ENCODE data around the gene PTPN6. TPM values are rescaled to one million over a fixed set of nuclear protein-coding genes. Genes with fewer than 3 reads are reported as not detected.

Gene PTPN6
- total and polyA plus RNA-seq, 9 of the 15 experiments (the other 6 are each of a cell fraction or from before 2014, with no cell fraction given) = 1.5 to 5.1 (median 3.9) TPM

DNA sequence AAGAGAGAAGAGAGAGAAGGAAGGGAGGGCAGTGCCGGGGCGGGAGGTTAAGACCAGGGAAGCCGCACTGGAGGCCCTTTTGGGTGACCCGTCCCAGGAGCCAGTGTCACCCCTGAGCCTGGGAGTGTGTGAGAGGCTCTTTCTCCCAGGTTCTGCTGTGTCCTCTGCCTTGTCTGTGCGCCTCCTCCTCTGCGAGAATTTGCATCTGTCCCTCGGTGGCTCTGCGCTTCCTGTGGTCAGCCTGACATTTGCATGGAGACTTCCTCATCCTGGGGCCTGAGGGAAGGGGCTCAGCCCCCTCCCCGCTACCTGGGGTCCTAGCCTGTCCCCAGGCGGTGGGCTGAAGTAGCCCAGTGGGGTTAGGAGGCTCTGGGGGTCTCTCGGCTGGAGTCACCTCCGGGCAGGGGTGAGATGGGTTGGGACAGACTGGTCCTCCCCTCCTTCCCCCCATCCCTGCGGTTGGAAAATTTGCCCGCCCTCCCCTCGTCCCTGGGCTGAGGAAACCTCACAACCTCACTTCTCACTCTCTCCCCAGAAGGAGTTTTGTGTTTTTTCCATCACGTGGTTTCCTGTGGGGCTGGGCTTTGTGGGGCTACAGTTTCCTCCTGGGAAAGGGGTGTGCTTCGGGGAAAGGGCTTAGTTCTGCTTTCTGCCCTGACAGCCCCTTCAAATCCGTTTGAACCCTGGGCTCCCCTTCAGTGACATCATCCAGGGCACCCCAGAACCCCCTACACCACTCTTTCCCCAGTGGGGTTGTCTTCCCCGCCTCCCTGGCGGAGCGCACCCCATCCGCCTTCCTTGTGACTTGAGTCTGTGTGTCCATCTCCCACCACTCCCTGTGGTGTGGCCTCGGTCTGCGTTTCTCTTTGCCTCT, 2.5 kb downstream of the PTPN6 start (continued):
- peak; percentile 71 for TF ChIP-seq GABPA (tag; conservative IDR thresholded peaks at IDR 0.05; ENCODE audit: low read depth)
- TF ChIP-seq ZNF778 (CRISPR knock-in tag; IDR thresholded peaks at IDR 0.05) = no peak
- no peak for TF ChIP-seq NUFIP1 (IDR thresholded peaks at IDR 0.05; ENCODE audit: partially characterized antibody)
- TF ChIP-seq, protein P1, sequence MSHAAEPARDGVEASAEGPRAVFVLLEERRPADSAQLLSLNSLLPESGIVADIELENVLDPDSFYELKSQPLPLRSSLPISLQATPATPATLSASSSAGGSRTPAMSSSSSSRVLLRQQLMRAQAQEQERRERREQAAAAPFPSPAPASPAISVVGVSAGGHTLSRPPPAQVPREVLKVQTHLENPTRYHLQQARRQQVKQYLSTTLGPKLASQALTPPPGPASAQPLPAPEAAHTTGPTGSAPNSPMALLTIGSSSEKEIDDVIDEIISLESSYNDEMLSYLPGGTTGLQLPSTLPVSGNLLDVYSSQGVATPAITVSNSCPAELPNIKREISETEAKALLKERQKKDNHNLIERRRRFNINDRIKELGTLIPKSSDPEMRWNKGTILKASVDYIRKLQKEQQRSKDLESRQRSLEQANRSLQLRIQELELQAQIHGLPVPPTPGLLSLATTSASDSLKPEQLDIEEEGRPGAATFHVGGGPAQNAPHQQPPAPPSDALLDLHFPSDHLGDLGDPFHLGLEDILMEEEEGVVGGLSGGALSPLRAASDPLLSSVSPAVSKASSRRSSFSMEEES (CRISPR knock-in tag; IDR thresholded peaks at IDR 0.05) = peak; percentile 88
- TF ChIP-seq TEAD4 (IDR thresholded peaks at IDR 0.05; ENCODE audit: low read length) = no peak
- TF ChIP-seq TEAD4 (CRISPR knock-in tag; IDR thresholded peaks at IDR 0.05; ENCODE audit: borderline replicate concordance) = no peak
- TF ChIP-seq ZNF133 (CRISPR knock-in tag; IDR thresholded peaks at IDR 0.05) = no peak
- no peak for TF ChIP-seq KLF16 (IDR thresholded peaks at IDR 0.05)
- TF ChIP-seq, protein P2, sequence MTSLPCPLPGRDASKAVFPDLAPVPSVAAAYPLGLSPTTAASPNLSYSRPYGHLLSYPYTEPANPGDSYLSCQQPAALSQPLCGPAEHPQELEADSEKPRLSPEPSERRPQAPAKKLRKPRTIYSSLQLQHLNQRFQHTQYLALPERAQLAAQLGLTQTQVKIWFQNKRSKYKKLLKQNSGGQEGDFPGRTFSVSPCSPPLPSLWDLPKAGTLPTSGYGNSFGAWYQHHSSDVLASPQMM (CRISPR knock-in tag; IDR thresholded peaks at IDR 0.05) = no peak
- no peak for TF ChIP-seq PML (IDR thresholded peaks at IDR 0.05; ENCODE audit: low read length)
- no peak for TF ChIP-seq ZSCAN32 (CRISPR knock-in tag; IDR thresholded peaks at IDR 0.05)
- TF ChIP-seq MAZ (CRISPR knock-in tag; conservative IDR thresholded peaks at IDR 0.05 in 1 of 2, IDR thresholded peaks at IDR 0.05 in 1 of 2) = peak in 1 of 2 experiments; percentile 76; a peak in 2 of 4 replicates
- TF ChIP-seq SPI1 (IDR thresholded peaks at IDR 0.05; ENCODE audit: borderline replicate concordance, low read depth, low read length) = peak; percentile 29; the same call in 1 of the 2 replicates
- no peak for TF ChIP-seq ZNF592 (IDR thresholded peaks at IDR 0.05)
- TF ChIP-seq RBFOX2 (IDR thresholded peaks at IDR 0.05; ENCODE audit: low read depth, low read length) = no peak
- no peak for TF ChIP-seq ZNF717 (CRISPR knock-in tag; IDR thresholded peaks at IDR 0.05)
- TF ChIP-seq ZNF75A (CRISPR knock-in tag; IDR thresholded peaks at IDR 0.05) = no peak
- TF ChIP-seq, protein P3, sequence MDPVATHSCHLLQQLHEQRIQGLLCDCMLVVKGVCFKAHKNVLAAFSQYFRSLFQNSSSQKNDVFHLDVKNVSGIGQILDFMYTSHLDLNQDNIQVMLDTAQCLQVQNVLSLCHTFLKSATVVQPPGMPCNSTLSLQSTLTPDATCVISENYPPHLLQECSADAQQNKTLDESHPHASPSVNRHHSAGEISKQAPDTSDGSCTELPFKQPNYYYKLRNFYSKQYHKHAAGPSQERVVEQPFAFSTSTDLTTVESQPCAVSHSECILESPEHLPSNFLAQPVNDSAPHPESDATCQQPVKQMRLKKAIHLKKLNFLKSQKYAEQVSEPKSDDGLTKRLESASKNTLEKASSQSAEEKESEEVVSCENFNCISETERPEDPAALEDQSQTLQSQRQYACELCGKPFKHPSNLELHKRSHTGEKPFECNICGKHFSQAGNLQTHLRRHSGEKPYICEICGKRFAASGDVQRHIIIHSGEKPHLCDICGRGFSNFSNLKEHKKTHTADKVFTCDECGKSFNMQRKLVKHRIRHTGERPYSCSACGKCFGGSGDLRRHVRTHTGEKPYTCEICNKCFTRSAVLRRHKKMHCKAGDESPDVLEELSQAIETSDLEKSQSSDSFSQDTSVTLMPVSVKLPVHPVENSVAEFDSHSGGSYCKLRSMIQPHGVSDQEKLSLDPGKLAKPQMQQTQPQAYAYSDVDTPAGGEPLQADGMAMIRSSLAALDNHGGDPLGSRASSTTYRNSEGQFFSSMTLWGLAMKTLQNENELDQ (CRISPR knock-in tag; IDR thresholded peaks at IDR 0.05; ENCODE audit: borderline replicate concordance) = no peak

All from K562 (cell line).